T-helper 1 cell treated with Interleukin-12 subunit alpha and Interleukin-12 subunit beta and Interleukin-4 antibody, amounts not matched to agents 30 μg/mL and 1 μg/mL, for 36 hours (primary cell): ENCODE data around the gene HTRA2.
"Not testable (repeated sequence)": the region's sequence is repeated elsewhere in the genome, so short reads cannot be mapped to it uniquely, and the experiment has no call there.

Experiments
- H3K27ac Mint-ChIP-seq: one replicate; pipeline ENCODE4 v1.8.0; 2021; ENCODE audit warnings: mild to moderate bottlenecking, mixed read lengths
- H3K27me3 Mint-ChIP-seq: one replicate; pipeline ENCODE4 v1.8.0; 2021; ENCODE audit warnings: low read depth, mixed read lengths
- H3K36me3 Mint-ChIP-seq: one replicate; pipeline ENCODE4 v1.8.0; 2021; ENCODE audit warnings: low read depth, mixed read lengths
- H3K4me1 Mint-ChIP-seq: one replicate; pipeline ENCODE4 v1.8.0; 2021; ENCODE audit warnings: low read depth, mixed read lengths
- H3K4me3 Mint-ChIP-seq: one replicate; pipeline ENCODE4 v1.8.0; 2021; ENCODE audit warnings: mild to moderate bottlenecking, moderate library complexity, mixed read lengths
- H3K9me3 Mint-ChIP-seq: one replicate; pipeline ENCODE4 v1.8.0; 2021; ENCODE audit warnings: mixed read lengths

Gene HTRA2

GRCh38 chr2:74553892-74554819 lies 24.4 kb downstream of the HTRA2 start, which contains the start of the genes DOK1 and LOXL3:
Gene DOK1, plus strand, starts transcription at chr2:74554720. Its CDS starts 35 bp downstream, at chr2:74554755.
Gene LOXL3, minus strand, starts transcription at chr2:74553942. Its CDS starts 1,308 bp downstream, at chr2:74552634.
- Mint-ChIP-seq H3K4me3 (peak within 1 kb of the TSS; percentile 96), H3K9me3 (no peaks in the 10 kb centered on the region), H3K27me3 (peaks cover 14% of the 10 kb centered on the region), H3K4me1 (peaks cover 23% of the 10 kb centered on the region), H3K36me3 (peaks cover 11% of the 10 kb centered on the region), H3K27ac (peak within 1 kb of the TSS; percentile 94)

- Mint-ChIP-seq H3K27ac (peak overlapping the region; percentile 94), H3K4me3 (peak overlapping the region; percentile 96), H3K9me3 (no peaks in the 10 kb centered on the region), H3K36me3 (peaks cover 11% of the 10 kb centered on the region), H3K27me3 (peaks cover 13% of the 10 kb centered on the region), H3K4me1 (peaks cover 24% of the 10 kb centered on the region)
Observed at GRCh38 chr2:74554820-74555531, 25.2 kb downstream of the HTRA2 start.

GRCh38 chr2:74555610-74556103 lies 25.9 kb downstream of the HTRA2 start:
- no peak overlapping the region for H3K27ac Mint-ChIP-seq
- peaks cover 6% of the 10 kb centered on the region for H3K27me3 Mint-ChIP-seq
- H3K36me3 Mint-ChIP-seq, result peaks cover 11% of the 10 kb centered on the region
- H3K4me3 Mint-ChIP-seq, result peak overlapping the region; percentile 96
- peaks cover 29% of the 10 kb centered on the region for H3K4me1 Mint-ChIP-seq
- H3K9me3 Mint-ChIP-seq, result no peaks in the 10 kb centered on the region

- Mint-ChIP-seq H3K27ac (no peak overlapping the region), H3K9me3 (no peaks in the 10 kb centered on the region), H3K4me3 (peak overlapping the region; percentile 96), H3K36me3 (peaks cover 11% of the 10 kb centered on the region), H3K27me3 (peaks cover 4% of the 10 kb centered on the region), H3K4me1 (peaks cover 29% of the 10 kb centered on the region)
Observed at GRCh38 chr2:74556159-74556558, 26.4 kb downstream of the HTRA2 start.

GRCh38 chr2:74556831-74557370 lies 27.2 kb downstream of the HTRA2 start:
- Mint-ChIP-seq H3K4me3 (no peak overlapping the region), H3K27me3 (no peaks in the 10 kb centered on the region), H3K4me1 (peaks cover 28% of the 10 kb centered on the region), H3K27ac (no peak overlapping the region), H3K36me3 (peaks cover 11% of the 10 kb centered on the region), H3K9me3 (no peaks in the 10 kb centered on the region)

- peaks cover 12% of the 10 kb centered on the region for H3K36me3 Mint-ChIP-seq
- no peak overlapping the region for H3K27ac Mint-ChIP-seq
- H3K4me3 Mint-ChIP-seq, result no peak overlapping the region
- H3K9me3 Mint-ChIP-seq, result no peaks in the 10 kb centered on the region
- peaks cover 31% of the 10 kb centered on the region for H3K4me1 Mint-ChIP-seq
- H3K27me3 Mint-ChIP-seq, result no peaks in the 10 kb centered on the region
Observed at GRCh38 chr2:74558284-74559230, 28.8 kb downstream of the HTRA2 start.

- Mint-ChIP-seq H3K36me3 (peaks cover 12% of the 10 kb centered on the region), H3K27me3 (no peaks in the 10 kb centered on the region), H3K4me1 (peaks cover 33% of the 10 kb centered on the region), H3K9me3 (no peaks in the 10 kb centered on the region), H3K4me3 (no peak overlapping the region), H3K27ac (peak overlapping the region; percentile 20)
Observed at GRCh38 chr2:74559912-74560311, 30.2 kb downstream of the HTRA2 start.

- Mint-ChIP-seq H3K4me1 (peaks cover 30% of the 10 kb centered on the region), H3K27ac (no peak overlapping the region), H3K36me3 (peaks cover 12% of the 10 kb centered on the region), H3K9me3 (no peaks in the 10 kb centered on the region), H3K4me3 (no peak overlapping the region), H3K27me3 (no peaks in the 10 kb centered on the region)
Observed at GRCh38 chr2:74560591-74560990, 30.9 kb downstream of the HTRA2 start.

- H3K4me3 Mint-ChIP-seq, H3K9me3 Mint-ChIP-seq, H3K27me3 Mint-ChIP-seq, H3K27ac Mint-ChIP-seq: not testable (repeated sequence)
- Mint-ChIP-seq H3K4me1 (peaks cover 30% of the 10 kb centered on the region), H3K36me3 (peaks cover 12% of the 10 kb centered on the region)
Observed at GRCh38 chr2:74561022-74561421, 31.3 kb downstream of the HTRA2 start.

- Mint-ChIP-seq H3K27me3 (no peaks in the 10 kb centered on the region), H3K4me3 (no peak overlapping the region), H3K36me3 (peaks cover 6% of the 10 kb centered on the region), H3K27ac (peak overlapping the region; percentile 56), H3K9me3 (no peaks in the 10 kb centered on the region), H3K4me1 (peaks cover 33% of the 10 kb centered on the region)
Observed at GRCh38 chr2:74562126-74562775, 32.5 kb downstream of the HTRA2 start.

- H3K27ac Mint-ChIP-seq, result no peak overlapping the region
- no peak overlapping the region for H3K4me3 Mint-ChIP-seq
- H3K4me1 Mint-ChIP-seq, result peaks cover 39% of the 10 kb centered on the region
- H3K9me3 Mint-ChIP-seq, result no peaks in the 10 kb centered on the region
- H3K36me3 Mint-ChIP-seq, result peaks cover 2% of the 10 kb centered on the region
- H3K27me3 Mint-ChIP-seq, result no peaks in the 10 kb centered on the region
Observed at GRCh38 chr2:74564222-74564621, 34.5 kb downstream of the HTRA2 start.

GRCh38 chr2:74566076-74566753 lies 36.5 kb downstream of the HTRA2 start:
- no peaks in the 10 kb centered on the region for H3K27me3 Mint-ChIP-seq
- no peaks in the 10 kb centered on the region for H3K9me3 Mint-ChIP-seq
- no peak overlapping the region for H3K4me3 Mint-ChIP-seq
- H3K36me3 Mint-ChIP-seq, result peaks cover 2% of the 10 kb centered on the region
- peaks cover 36% of the 10 kb centered on the region for H3K4me1 Mint-ChIP-seq
- peak overlapping the region; percentile 68 for H3K27ac Mint-ChIP-seq

- H3K27ac Mint-ChIP-seq, result peak overlapping the region; percentile 68
- H3K4me3 Mint-ChIP-seq, result no peak overlapping the region
- no peaks in the 10 kb centered on the region for H3K9me3 Mint-ChIP-seq
- peaks cover 35% of the 10 kb centered on the region for H3K4me1 Mint-ChIP-seq
- peaks cover 2% of the 10 kb centered on the region for H3K36me3 Mint-ChIP-seq
- no peaks in the 10 kb centered on the region for H3K27me3 Mint-ChIP-seq
Observed at GRCh38 chr2:74566754-74567085, 37.0 kb downstream of the HTRA2 start.
